Stimulated activated CD8-positive, alpha-beta memory T cell treated with anti-CD3 and anti-CD28 coated beads, Interleukin-15, amount 100 ng/mL, for 4 hours (primary cell): ENCODE measurements around the gene DOP1B.

Experiments used
- DNase-seq, 2 donors: peaks; one replicate each; pipeline ENCODE4 v3.0.0-alpha.2; 2020; ENCODE audit warnings: low read depth in 2 of 2

DOP1B gene

DNA sequence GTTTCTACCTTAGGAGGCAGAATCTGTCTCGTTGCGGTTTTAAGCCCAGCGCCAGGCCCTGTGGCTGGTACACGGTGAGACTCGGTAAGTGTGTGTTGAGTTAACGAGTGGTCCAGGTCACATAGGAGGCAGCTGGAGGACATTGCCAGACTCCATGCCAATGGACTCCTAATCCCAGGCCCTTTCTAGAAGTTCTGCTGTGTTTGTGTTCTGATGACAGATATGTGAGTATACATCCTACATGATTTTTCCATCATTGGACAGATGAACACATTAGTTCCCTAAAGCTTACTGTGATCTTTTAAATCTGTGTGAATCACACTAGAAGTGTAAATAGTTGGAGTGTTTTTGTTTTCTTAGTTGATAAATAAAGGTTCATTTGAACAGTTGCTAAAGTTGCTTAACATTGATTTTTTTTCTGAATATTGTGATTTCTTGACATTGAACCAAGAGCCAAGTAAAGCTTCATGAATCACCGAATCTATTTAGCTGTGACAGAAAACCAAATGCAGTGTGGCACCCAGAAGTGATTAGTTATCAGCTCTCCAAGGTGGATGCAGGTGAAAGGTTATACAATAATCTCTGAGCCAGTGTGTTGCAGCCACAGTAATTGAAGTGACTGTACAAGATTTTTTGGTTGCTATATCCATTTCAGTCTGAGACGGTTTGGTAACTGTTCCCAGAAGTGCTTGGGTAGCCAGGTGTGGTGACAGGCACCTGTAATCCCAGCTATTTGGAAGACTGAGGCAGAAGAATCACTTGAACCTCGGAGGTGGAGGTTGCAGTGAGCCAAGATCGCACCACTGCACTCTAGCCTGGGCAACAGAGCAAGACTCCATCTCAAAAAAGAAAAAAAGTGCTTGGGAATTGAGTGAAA, 46.3 kb downstream of the DOP1B start:
- no peak for DNase-seq

DNA sequence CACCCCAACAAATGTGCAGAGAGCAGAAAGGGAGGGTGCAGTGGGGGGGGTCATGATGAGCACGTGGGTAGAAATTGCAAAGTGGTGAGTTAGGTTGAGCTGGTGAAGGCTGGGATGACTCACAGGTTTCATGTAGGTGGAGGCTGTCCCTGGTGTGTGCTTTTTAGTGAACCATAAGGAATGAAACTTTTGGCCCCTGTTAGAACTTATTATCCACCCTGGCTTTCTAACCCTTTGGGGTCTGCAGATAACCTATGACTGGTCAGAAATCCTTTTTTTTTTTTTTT, 46.9 kb downstream of the DOP1B start:
- DNase-seq, result peak in 1 of 2 donors; percentile 24

DNA sequence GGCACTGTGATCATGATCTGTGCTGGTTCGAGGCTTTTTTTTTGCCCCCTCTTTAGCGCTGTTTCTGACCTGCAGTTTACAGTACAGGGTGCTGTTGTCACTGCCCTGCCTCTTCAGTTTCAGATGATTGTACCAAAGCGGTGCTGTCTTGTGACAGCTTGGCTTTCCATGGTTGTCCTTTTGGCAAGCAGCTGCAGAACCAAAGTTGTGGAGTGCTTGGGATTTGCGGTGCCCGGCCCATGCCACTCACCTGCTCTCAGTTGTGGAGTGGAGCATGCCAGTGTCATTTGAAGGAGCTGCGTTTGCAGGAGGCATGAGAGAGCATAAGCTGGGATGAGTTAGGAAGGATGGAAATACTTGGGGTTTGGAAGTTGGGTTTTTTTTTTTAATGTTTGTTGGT, 48.4 kb downstream of the DOP1B start:
- no peak for DNase-seq

DNA sequence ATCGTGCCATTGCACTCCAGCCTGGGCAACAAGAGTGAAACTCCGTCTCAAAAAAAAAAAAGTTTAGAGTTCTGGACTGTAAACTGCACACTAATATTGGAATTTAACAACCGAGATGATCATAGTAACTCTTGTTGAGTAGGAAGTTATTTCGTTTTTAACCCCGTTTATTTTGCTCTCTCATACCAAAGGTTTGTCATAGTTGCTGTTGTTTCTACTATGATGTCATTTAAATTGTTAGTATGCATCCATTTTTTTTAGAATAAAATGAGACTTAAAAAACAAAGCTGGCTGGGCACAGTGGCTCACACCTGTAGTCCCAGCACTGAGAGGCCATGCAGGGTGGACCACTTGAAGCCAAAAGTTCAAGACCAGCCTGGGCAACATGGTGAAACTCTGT, 49.3 kb downstream of the DOP1B start:
- no peak for DNase-seq
